GM18526 (cell line): ENCODE results near the gene SHE.

Experiments used
- POLR2A ChIP-seq: IDR thresholded peaks from 3 replicates; pipeline ENCODE4 v1.6.1; 2011; ENCODE audit not compliant: insufficient read length; ENCODE audit errors: extremely low read depth

Gene SHE

GRCh38 chr1:154521695-154522094 lies 19.5 kb upstream of the SHE start:
- TF ChIP-seq POLR2A: no peak

DNA sequence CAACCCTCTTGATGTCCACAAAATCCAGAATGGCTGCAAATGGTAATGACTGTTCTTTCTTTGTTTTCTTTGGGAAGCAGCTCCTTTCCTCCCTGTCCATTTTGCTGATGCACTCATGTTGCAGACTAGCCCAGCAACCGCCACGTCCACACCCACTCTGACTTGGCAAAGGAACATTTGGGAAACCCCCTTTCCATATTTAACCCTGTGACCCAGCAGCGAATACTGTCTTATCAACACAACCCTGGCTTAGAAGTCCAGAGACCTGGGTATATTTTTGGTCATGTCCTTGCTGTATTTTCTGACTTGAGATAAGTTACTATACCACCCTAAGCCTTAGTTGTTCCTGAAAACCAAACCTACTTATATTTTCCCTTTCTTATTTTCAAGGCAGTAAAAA lies 18.1 kb upstream of the SHE start:
- TF ChIP-seq POLR2A: no peak

GRCh38 chr1:154519591-154519991 lies 17.4 kb upstream of the SHE start:
- no peak for TF ChIP-seq POLR2A

DNA sequence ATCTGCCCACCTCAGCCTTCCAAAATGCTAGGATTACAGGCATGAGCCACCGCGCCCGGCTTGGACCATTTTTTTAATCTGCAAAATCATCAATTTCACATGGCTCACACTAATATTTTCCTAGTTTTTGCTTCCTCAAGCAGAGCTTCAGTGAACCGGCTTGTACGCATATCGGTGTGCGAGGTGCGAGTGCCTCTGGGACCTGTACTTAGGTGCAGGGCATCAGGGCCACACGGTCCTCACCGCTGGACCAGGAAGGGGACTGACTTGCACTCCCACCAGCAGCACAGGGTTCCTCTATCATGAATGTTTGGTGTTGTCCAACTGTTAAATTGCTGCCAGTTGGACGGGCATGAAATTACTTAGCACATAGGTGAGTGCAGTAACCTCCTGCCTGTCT lies 15.4 kb upstream of the SHE start:
- no peak for TF ChIP-seq POLR2A

DNA sequence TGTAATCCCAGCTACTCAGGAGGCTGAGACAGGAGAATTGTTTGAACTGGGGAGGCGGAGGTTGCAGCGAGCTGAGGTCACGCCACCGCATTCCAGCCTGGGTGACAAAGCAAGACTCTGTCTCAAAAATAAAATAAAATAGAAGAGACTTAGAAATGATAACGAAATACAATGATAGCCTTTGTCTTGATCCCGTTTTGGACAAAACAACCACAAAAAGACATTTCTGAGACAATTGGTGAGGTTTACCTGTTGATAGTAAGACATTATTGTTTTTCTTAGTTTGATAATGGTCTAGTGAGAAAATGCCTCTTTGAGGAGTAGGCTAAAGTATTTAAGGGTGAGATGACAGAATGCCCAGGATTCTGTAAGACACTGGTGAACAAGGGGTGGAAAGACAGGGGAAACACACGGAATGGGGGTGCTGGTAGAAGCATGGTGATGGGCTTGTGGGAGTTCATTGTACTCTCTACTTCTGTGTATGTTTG lies 11.9 kb upstream of the SHE start:
- no peak for TF ChIP-seq POLR2A

GRCh38 chr1:154512760-154513159 lies 10.5 kb upstream of the SHE start:
- no peak for TF ChIP-seq POLR2A

DNA sequence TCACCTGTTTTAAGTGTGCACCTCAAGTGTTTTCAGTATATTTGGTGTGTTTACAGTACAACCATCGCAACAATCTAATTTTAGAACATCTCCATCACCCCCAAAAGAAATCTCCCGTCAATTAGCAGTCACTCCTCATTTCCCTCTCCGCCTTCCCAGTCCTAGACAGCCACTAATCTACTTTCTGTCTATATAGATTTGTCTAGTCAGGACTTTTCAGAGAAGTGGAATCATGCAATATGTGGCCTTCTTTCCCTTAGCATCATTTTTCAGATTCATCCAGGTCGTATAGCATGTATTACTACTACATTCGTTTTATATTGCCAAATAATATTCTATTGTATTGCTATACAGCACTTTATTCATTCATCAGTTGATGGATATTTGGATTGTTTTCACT lies 1.7 kb upstream of the SHE start:
- TF ChIP-seq POLR2A: no peak

- no peak for TF ChIP-seq POLR2A
Measured at GRCh38 chr1:154502744-154503115, 518 bp upstream of the SHE start.

GRCh38 chr1:154501423-154502065 lies 668 bp downstream of the SHE start:
- TF ChIP-seq POLR2A: no peak

DNA sequence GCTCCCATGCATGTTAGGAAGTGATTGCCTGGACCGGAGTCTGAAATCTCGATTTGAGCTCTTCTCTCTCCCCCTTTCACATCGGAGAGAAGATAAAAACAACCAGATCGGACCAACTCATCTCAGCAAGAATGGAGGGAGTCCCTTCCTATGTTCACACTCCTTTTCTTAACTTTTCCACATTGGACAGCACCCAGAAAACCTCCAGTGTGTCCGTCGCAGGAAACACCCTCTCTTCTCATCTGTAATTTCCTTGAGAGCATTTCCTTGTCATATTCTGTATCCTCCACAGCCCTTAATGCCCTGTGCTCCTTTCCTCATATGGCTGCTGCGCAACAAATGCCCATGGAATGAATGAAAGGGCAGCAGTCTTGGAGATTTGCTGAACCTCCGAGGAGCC lies 1.7 kb downstream of the SHE start:
- TF ChIP-seq POLR2A: no peak

- TF ChIP-seq POLR2A: no peak
Measured at GRCh38 chr1:154499446-154499845, 2.8 kb downstream of the SHE start.

GRCh38 chr1:154497026-154497806 lies 5.0 kb downstream of the SHE start:
- TF ChIP-seq POLR2A: no peak

- no peak for TF ChIP-seq POLR2A
Measured at GRCh38 chr1:154496383-154496782, 5.8 kb downstream of the SHE start.

DNA sequence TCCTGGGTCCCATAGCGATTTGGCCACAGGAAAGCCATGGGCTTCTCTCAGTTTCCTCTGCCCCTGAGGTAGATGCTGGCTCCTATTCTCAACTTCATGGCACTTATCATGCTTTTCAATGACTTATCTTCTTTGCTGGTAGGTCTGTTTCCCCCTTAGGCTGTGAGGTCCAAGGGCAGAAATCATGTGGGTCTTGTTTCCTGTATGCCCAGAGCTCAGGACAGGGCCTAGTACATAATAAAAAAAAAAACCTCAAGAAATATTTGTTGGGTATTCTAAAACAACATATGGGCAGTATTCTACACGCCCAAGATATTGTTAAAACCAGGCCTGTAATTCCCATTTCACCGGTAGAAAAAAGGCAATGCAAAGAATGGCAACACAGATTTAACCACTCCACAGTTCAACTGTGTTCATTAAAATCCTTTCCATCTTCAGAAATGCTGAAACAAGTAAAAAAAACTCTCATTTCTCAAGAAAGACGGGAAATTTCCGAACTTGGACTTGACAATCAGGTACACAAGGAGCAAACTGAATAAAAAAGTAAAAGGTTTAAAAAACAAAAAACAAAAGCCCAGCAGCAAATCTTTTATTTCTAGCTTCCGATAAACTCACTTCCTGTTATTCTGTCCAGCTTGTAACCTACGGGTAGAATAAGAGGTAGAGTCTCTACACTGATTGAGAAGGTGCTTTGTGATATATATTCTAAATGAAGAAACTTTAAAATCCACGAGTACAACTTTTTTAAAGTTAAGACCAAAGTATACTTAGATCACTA lies 6.5 kb downstream of the SHE start:
- no peak for TF ChIP-seq POLR2A

- no peak for TF ChIP-seq POLR2A
Measured at GRCh38 chr1:154493276-154493675, 8.9 kb downstream of the SHE start.

DNA sequence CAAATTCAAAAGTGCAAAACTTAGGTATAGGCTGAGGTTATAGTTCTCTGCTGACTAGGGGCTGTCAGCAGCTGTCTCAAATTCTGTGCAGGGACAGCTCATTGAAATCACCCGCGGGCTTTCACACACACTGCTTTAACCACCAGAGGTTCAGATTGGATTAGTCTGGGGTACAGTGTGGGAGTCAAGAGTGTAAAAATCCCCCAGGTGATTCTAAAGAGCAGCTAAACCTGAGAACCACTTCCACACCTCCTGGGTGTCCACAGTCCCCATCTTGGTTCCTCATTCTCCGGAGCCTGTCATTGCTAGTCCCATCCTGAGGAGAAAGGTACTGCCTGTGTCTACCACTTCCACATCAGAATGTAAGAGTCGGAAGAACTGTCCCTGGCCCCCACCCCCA lies 10.1 kb downstream of the SHE start:
- no peak for TF ChIP-seq POLR2A
